Central memory CD4-positive, alpha-beta T cell (primary cell): Measurements from ENCODE around the gene CENPP.
"Not testable (repeated sequence)": the region's sequence is repeated elsewhere in the genome, so short reads cannot be mapped to it uniquely, and the experiment has no call there.

Source experiments
- DNase-seq: peaks from one replicate; pipeline ENCODE4 v3.0.0; 2022

CENPP gene

DNA sequence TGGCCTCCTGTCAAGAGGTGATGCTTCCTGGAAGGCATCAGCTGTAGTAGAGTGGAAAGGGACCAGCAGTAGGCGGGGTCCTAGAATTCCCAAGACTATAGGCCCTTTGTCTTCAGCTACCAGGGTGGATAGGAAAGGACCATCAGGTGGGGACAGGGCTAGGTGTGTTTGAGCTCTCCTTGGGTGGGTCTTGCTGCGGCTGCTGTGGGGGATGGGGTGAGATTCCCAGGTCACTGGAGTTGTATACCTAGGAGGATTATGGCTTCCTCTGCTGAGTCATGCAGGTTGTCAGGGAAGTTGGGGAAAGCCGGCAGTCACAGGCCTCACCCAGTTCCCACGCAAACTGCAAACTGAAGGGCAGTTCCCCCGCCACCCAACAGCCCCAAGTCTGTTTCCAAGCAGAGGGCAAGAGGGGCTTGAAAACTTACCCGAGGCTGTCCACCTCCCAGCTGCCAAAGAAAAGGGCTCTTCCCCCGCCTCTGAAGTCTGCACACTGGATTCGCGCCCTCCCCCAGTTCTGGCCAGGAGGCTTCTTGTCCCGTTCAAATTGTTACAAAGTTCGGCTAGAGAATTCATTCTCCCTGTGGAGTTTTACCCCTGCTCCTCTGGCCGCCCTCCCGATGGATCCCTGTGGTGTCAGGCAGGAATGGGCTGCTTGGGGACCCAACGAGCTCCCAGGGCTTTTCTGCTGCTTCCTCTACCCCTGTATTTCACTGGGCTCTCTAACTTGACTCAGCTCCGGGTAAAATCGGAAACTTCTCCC lies 233.0 kb downstream of the CENPP start:
- DNase-seq: no peak

- no peak for DNase-seq
Observed at GRCh38 chr9:92561374-92562330, 235.9 kb downstream of the CENPP start.

- no peak for DNase-seq
Observed at GRCh38 chr9:92562461-92562967, 236.8 kb downstream of the CENPP start.

DNA sequence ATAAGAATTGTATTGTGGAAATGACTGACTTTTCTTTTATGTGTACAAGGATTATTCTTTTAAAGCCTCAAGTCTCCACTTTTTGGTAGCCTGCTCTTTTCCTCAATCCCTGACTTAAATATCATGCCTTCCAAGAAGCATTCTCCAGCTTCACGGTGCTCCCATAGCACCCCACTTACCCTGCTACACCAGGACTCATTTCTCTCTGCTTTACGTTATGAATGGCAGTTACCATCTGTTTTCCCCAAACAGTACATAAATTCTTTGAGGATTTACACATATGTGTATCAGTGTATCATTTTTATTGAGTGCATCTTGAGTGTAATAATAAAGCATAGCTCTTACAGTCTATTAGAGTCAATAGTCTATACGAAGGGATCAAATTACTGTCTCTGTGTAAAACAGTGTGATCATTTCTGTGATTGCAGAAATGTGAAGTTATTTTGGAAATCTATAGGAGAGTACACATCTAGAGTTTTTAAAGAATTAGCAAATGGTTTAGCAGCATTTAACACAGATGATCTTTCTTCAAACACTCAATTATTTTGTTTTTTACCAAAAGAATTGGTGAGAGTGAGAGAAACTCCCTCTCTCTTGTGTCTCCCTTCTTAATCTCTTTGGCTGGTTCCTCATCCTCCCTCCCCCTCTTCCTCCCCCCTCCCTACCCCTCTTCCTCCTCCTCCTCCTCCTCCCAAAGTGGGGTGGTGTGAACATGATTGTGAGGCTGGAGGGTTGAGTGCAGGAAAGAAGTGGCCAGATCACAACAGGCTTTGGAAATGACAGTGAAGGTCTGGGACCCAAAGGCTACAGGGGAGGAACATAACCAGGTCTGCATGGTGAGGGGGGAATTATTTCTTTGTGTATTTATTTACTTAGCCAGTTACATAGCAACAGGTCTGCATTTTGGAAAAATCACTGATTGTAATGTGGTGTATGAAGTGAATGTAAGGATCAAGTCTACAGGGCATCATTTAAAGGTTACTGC lies 237.7 kb downstream of the CENPP start:
- DNase-seq: no peak

- no peak for DNase-seq
Observed at GRCh38 chr9:92564504-92564903, 238.8 kb downstream of the CENPP start.

DNA sequence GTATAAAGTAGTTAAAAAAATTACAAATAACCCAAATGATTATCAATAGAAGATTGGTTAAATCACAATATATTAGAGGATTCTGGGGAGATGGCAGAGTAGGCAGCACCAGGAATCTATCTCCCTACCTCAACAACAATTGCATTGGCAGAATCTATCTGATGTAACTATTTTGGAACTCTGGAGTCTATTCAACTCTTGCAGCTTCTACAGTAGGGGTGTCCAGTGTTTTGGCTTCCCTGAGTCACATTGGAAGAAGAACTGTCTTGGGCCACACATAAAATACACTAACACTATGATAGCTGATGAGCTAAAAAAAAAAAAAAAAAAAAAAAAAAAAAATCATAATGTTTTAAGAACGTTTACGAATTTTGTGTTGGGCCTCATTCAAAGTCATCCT lies 239.2 kb downstream of the CENPP start:
- no peak for DNase-seq

- not testable (repeated sequence) for DNase-seq
Observed at GRCh38 chr9:92571871-92572270, 246.1 kb downstream of the CENPP start.

GRCh38 chr9:92573612-92574011 lies 247.9 kb downstream of the CENPP start:
- DNase-seq: not testable (repeated sequence)

GRCh38 chr9:92576175-92576574 lies 250.4 kb downstream of the CENPP start:
- no peak for DNase-seq

- DNase-seq: no peak
Observed at GRCh38 chr9:92589923-92590322, 264.2 kb downstream of the CENPP start.

DNA sequence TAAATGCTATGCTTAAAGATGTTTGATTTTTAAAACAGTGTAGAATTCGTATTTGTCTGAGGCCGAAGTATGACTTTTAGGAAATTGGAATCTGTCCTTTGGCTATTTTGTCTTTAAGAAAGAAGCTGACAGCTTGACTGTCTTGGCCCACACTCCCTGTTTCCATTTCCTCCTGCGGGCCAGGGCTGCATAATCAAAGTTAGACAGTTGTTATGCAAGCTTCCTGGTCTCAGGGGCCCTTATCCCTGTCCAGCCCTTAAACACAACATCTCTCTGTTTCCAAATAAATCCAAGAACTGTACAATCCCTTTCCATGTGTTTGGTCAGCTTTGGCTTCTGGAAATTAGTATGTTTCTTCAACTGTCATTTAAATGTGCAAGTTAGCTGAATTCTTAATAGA lies 264.6 kb downstream of the CENPP start:
- no peak for DNase-seq

DNA sequence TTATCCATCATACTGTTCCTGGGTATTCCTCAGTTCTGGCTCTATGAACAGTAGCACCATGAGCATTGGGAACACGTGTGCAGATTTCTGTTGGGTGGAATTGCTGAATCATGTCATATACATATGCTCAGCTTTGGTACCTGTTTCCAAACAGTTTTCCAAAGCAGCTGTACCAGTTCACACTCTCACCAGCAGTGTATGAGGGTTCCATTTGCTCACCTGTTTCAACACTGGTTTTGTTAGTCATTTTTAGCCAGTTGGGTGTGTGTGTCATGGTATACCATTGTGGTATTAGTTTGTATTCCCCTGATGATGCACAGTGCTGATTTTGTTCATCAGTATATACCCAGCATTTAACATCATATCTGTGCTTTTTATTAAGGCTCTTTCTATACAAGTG lies 266.8 kb downstream of the CENPP start:
- no peak for DNase-seq

- no peak for DNase-seq
Observed at GRCh38 chr9:92592946-92593861, 267.5 kb downstream of the CENPP start.

GRCh38 chr9:92595075-92595474 lies 269.3 kb downstream of the CENPP start:
- not testable (repeated sequence) for DNase-seq

- no peak for DNase-seq
Observed at GRCh38 chr9:92595930-92596329, 270.2 kb downstream of the CENPP start.

- no peak for DNase-seq
Observed at GRCh38 chr9:92598382-92598781, 272.6 kb downstream of the CENPP start.

DNA sequence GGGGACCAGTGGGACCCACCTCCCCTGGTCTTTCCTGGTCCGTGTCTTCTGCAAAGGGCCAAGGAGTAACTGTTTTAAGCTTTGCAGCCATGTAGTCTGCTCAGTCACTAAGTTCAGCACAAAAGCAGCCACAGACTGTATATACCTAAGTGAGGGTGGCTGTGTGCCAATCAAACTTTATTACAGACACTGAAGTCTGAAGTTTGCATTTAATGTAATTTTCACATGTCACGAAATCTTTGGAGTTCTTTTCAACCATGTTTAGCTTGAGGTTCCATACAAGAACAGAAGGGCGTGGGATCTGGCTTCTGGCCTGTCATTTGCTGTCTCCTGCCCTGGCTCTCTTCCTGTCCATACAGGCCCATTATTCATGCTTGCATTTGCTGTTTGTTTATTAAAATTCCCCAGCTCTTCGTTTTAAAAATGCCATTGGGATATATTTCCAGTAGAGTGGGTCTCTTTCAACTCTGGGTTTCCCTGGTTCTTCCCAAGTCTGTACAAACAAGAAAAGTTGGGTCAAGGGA lies 274.2 kb downstream of the CENPP start:
- no peak for DNase-seq

DNA sequence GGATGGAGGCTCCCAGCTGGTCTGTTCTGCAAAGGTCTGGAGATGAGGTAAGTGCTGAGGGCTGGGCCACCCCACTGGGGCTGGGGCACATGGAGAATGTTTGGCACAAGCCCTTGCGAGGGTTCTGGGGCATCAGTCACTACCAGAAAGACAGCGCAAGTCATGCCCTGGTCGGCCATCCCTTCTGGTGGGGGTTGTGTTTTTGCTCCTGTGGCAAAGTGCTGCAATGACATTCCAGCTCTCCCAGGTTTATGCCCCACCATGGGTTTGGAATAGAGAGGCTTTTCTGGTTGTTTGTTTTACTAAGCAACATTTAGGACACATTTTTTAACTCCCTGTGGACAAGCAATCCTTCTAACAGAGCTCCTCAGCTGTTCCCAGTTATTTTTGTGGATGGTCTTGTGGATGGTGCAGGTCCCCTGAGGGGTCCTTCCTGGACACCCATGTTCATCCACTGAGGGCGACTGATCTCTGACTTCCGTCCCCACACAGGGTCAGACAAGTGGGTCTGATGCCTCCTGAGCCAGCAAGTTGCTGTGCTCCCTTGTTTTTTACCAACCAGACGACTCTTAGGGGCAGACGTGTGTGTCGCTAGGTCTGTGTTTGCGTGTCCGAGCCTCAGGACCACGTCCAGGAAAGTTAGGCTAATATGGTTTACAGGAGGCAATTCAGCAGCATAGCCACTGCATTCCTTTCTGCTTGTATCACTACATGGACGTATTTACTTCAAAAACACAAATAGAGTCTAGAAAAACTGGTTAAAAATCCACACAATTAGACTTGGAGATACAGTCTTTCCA lies 274.9 kb downstream of the CENPP start:
- no peak for DNase-seq

DNA sequence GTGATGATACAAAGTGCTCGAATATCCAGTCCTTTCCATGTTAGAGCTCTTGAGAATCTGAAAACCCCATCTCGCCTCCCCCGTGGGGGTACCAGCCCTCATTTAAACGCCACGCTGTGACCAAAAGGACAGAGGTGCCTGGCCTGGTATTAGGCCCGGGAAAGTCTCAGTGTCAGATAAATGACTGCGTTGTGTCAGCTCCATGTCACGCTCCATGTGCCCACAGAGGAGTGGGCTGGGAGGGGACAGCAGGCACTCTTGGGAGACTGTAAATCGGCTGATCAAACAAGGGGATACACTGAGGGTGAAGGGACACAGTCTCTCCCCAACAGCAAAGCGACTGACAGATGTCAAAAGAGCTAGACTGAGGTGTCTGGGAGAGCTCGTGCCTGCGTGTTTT lies 275.7 kb downstream of the CENPP start:
- DNase-seq: no peak

GRCh38 chr9:92602413-92602812 lies 276.7 kb downstream of the CENPP start:
- no peak for DNase-seq
